HepG2 (cell line): ENCODE measurements around the gene EMC8. TPM values are rescaled to one million over a fixed set of nuclear protein-coding genes. Genes with fewer than 3 reads are reported as not detected.
A peak's percentile ranks its signal among the peaks of the same experiment; 100 is the strongest.

ENCODE experiments used
- GTF3A ChIP-seq: sonication (generic); formaldehyde crosslinking; conservative IDR thresholded peaks from 2 replicates; pipeline ENCODE4 v1.4.0; 2020; ENCODE audit warnings: mild to moderate bottlenecking, missing genetic modification reagents
- HNRNPL ChIP-seq: fragments of 200-400 bp; formaldehyde crosslinking; IDR thresholded peaks from 2 replicates; pipeline ENCODE4 v1.6.1; 2017; ENCODE audit warnings: mild to moderate bottlenecking, low read depth, low read length
- KLF11 ChIP-seq: IDR thresholded peaks from 2 replicates; pipeline ENCODE4 v1.6.1; 2016; ENCODE audit warnings: missing compliant biosample characterization
- SP1 ChIP-seq, 2 experiments: fragments of 450-650 bp in 1 of 2; sonication (generic) in 1 of 2; formaldehyde crosslinking in 1 of 2; IDR thresholded peaks; 2 replicates each; pipeline versions ENCODE4 v1.4.0 to v1.6.1; 2016 to 2020; ENCODE audit warnings: missing genetic modification reagents in 1 of 2
- SRF ChIP-seq: IDR thresholded peaks from 2 replicates; pipeline ENCODE4 v1.6.1; 2011; ENCODE audit warnings: mild to moderate bottlenecking, low read depth, low read length, moderate library complexity
- TAF15 ChIP-seq: fragments of 200-400 bp; formaldehyde crosslinking; IDR thresholded peaks from one replicate; pipeline ENCODE4 v1.6.1; 2018; ENCODE audit warnings: mild to moderate bottlenecking, low read depth, low read length; ENCODE audit not compliant: poor library complexity, severe bottlenecking
- ZBTB10 ChIP-seq: sonication (generic); formaldehyde crosslinking; IDR thresholded peaks from 2 replicates; pipeline ENCODE4 v1.4.0; 2020; ENCODE audit warnings: missing genetic modification reagents, borderline replicate concordance
- ZKSCAN1 ChIP-seq: fragments of 150-350 bp; IDR thresholded peaks from 2 replicates; pipeline ENCODE4 v1.6.1; 2014; ENCODE audit warnings: low read length
- ZKSCAN8 ChIP-seq: IDR thresholded peaks from 2 replicates; pipeline ENCODE4 v1.6.1; 2016; ENCODE audit warnings: borderline replicate concordance, missing genetic modification reagents, missing compliant biosample characterization
- ZNF354B ChIP-seq: sonication (generic); formaldehyde crosslinking; IDR thresholded peaks from 2 replicates; pipeline ENCODE4 v1.8.0; 2022; ENCODE audit warnings: mild to moderate bottlenecking, missing genetic modification reagents
- ZNF574 ChIP-seq: sonication (generic); formaldehyde crosslinking; IDR thresholded peaks from 2 replicates; pipeline ENCODE4 v1.4.0; 2020; ENCODE audit warnings: missing genetic modification reagents
- ZNF644 ChIP-seq: IDR thresholded peaks from 2 replicates; pipeline ENCODE4 v1.6.1; 2016; ENCODE audit warnings: low read depth
- polyA plus RNA-seq, 8 experiments: library from polyadenylated mRNA; depleted of rRNA in 3 of 8; stranded (reverse) in 7 of 8; unstranded in 1 of 8; fragments of >200 nt; fragmentation: Illumina TruSeq in 4 of 8; extraction: Trizol in 4 of 8; gene quantifications; 2 replicates each; pipeline versions ENCODE4 v1.2.1 to v1.2.3, GENCODE V29; 2011 to 2016; ENCODE audit warnings: low read depth in 4 of 8, missing spikeins in 1 of 8, mixed read lengths in 1 of 8; ENCODE audit not compliant: insufficient read depth in 1 of 8
- total RNA-seq, 5 experiments: library from RNA; depleted of rRNA; stranded (reverse); fragments of >200 nt; fragmentation: Illumina TruSeq; extraction: Trizol; gene quantifications; 2 replicates each; pipeline ENCODE4 v1.2.3, GENCODE V29; 2016; ENCODE audit warnings: low read depth in 1 of 5
- TF ChIP-seq, protein P1 (sequence below): sonication (generic); formaldehyde crosslinking; IDR thresholded peaks from 2 replicates; pipeline ENCODE4 v1.4.0; 2020; ENCODE audit warnings: missing genetic modification reagents; ENCODE audit errors: not compliant biosample characterization
- TF ChIP-seq, protein P2 (sequence below): sonication (generic); formaldehyde crosslinking; IDR thresholded peaks from 2 replicates; pipeline ENCODE4 v1.4.0; 2020; ENCODE audit warnings: missing genetic modification reagents
- TF ChIP-seq, protein P3 (sequence below): IDR thresholded peaks from 2 replicates; pipeline ENCODE4 v1.6.1; 2018; ENCODE audit warnings: missing genetic modification reagents
- TF ChIP-seq, protein P4 (sequence below): sonication (generic); formaldehyde crosslinking; IDR thresholded peaks from 2 replicates; pipeline ENCODE4 v1.8.1; 2022; ENCODE audit warnings: low read depth, mild to moderate bottlenecking, missing genetic modification reagents

EMC8 gene
- total and polyA plus RNA-seq, 2 of the 13 experiments (the other 11 are each of a cell fraction or from before 2014, with no cell fraction given): 55.0 to 76.0 TPM

DNA sequence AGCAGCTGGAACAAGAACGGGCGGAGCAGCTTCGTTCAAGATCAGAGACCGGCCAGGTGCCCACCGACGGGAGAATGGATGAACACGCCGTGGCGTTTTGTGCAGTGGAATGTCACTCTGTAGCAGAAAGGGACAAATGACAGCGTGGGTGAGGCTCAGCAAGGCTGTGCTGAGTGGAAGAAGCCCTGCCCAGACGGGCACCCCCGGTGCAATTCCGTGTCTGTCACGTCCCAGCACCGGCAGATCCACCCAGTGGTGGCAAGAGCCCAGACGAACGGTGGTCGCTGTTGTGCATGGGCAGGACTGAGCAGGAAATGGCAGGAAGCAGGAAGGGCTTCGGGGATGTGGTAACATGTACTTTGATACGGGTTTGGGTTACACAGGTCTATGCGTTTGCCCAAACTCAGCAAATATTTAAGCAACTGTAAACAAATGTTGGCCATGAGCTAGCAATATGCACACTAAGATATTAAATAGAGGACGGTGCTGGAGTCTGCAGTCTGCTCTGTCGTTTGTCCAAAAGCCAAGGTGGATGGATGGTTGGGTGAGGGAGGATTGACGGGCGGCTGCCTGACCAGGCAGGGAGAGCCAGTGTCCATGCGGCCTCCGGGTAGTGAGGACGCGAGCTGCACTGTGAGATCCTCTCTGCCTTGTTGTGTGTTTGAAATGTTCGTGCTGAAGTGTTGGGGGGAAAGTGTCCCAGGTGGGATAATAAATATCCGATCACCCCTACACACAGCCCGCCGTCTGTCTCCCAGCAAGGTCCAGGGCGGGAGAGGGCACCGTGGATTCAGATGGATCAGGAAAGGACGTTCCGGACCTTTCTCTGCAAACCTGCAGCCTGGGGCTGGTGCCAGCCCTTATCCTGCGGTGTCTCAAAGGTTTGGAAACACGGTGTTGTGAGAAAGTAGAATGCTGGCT, 48.6 kb upstream of the EMC8 start (continued):
- TF ChIP-seq SRF (0 out of 2 replicates have a peak, but pooled peaks have one; percentile 34), TAF15 (no peak), GTF3A (CRISPR knock-in tag) (no peak), ZNF574 (CRISPR knock-in tag) (peak; percentile 87), ZKSCAN8 (CRISPR knock-in tag) (peak; percentile 65; the same call in 1 of the 2 replicates), ZKSCAN1 (no peak), ZNF644 (CRISPR knock-in tag) (peak; percentile 88), ZNF354B (peak; percentile 81; the same call in 1 of the 2 replicates), ZBTB10 (CRISPR knock-in tag) (peak; percentile 69; the same call in 1 of the 2 replicates), KLF11 (CRISPR knock-in tag) (peak; percentile 83; the same call in 1 of the 2 replicates), HNRNPL (peak; percentile 89), SP1 (IDR thresholded peaks at IDR 0.05) (no peak), SP1 (CRISPR knock-in tag; IDR thresholded peaks at IDR 0.05) (no peak)
- TF ChIP-seq, protein P1, sequence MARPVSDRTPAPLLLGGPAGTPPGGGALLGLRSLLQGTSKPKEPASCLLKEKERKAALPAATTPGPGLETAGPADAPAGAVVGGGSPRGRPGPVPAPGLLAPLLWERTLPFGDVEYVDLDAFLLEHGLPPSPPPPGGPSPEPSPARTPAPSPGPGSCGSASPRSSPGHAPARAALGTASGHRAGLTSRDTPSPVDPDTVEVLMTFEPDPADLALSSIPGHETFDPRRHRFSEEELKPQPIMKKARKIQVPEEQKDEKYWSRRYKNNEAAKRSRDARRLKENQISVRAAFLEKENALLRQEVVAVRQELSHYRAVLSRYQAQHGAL: no peak
- TF ChIP-seq, protein P2, sequence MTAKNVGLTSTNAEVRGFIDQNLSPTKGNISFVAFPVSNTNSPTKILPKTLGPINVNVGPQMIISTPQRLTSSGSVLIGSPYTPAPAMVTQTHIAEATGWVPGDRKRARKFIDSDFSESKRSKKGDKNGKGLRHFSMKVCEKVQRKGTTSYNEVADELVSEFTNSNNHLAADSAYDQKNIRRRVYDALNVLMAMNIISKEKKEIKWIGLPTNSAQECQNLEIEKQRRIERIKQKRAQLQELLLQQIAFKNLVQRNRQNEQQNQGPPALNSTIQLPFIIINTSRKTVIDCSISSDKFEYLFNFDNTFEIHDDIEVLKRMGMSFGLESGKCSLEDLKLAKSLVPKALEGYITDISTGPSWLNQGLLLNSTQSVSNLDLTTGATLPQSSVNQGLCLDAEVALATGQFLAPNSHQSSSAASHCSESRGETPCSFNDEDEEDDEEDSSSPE (CRISPR knock-in tag): peak; percentile 41; the same call in 1 of the 2 replicates
- TF ChIP-seq, protein P3, sequence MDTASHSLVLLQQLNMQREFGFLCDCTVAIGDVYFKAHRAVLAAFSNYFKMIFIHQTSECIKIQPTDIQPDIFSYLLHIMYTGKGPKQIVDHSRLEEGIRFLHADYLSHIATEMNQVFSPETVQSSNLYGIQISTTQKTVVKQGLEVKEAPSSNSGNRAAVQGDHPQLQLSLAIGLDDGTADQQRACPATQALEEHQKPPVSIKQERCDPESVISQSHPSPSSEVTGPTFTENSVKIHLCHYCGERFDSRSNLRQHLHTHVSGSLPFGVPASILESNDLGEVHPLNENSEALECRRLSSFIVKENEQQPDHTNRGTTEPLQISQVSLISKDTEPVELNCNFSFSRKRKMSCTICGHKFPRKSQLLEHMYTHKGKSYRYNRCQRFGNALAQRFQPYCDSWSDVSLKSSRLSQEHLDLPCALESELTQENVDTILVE (CRISPR knock-in tag): peak; percentile 74
- TF ChIP-seq, protein P4, sequence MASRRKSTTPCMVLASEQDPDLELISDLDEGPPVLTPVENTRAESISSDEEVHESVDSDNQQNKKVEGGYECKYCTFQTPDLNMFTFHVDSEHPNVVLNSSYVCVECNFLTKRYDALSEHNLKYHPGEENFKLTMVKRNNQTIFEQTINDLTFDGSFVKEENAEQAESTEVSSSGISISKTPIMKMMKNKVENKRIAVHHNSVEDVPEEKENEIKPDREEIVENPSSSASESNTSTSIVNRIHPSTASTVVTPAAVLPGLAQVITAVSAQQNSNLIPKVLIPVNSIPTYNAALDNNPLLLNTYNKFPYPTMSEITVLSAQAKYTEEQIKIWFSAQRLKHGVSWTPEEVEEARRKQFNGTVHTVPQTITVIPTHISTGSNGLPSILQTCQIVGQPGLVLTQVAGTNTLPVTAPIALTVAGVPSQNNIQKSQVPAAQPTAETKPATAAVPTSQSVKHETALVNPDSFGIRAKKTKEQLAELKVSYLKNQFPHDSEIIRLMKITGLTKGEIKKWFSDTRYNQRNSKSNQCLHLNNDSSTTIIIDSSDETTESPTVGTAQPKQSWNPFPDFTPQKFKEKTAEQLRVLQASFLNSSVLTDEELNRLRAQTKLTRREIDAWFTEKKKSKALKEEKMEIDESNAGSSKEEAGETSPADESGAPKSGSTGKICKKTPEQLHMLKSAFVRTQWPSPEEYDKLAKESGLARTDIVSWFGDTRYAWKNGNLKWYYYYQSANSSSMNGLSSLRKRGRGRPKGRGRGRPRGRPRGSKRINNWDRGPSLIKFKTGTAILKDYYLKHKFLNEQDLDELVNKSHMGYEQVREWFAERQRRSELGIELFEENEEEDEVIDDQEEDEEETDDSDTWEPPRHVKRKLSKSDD (CRISPR knock-in tag): peak; percentile 83
